Measurements from ENCODE around the gene PADI4.

The PADI4 gene

GRCh38 chr1:17286646-17287045 is 21.4 kb upstream of the PADI4 start:
- DNase-seq (ENCODE audit: low read depth) = no peak

GRCh38 chr1:17287130-17287776 is 20.7 kb upstream of the PADI4 start:
- peak; percentile 50 for DNase-seq (ENCODE audit: low read depth)

GRCh38 chr1:17289721-17290120 is 18.3 kb upstream of the PADI4 start:
- DNase-seq (ENCODE audit: low read depth) = peak; percentile 3

GRCh38 chr1:17290553-17290952 is 17.4 kb upstream of the PADI4 start:
- no peak for DNase-seq (ENCODE audit: low read depth)

GRCh38 chr1:17292299-17293160 is 15.5 kb upstream of the PADI4 start:
- no peak for DNase-seq (ENCODE audit: low read depth)

- DNase-seq (ENCODE audit: low read depth) = no peak
Measured at GRCh38 chr1:17293681-17294425, 14.1 kb upstream of the PADI4 start.

GRCh38 chr1:17295292-17295691 is 12.7 kb upstream of the PADI4 start:
- no peak for DNase-seq (ENCODE audit: low read depth)

- DNase-seq (ENCODE audit: low read depth) = no peak
Measured at GRCh38 chr1:17296086-17296485, 11.9 kb upstream of the PADI4 start.

- no peak for DNase-seq (ENCODE audit: low read depth)
Measured at GRCh38 chr1:17297991-17298390, 10.0 kb upstream of the PADI4 start.

GRCh38 chr1:17301767-17302166 is 6.2 kb upstream of the PADI4 start:
- DNase-seq (ENCODE audit: low read depth) = no peak

- DNase-seq (ENCODE audit: low read depth) = no peak
Measured at GRCh38 chr1:17304151-17304825, 3.7 kb upstream of the PADI4 start.

GRCh38 chr1:17304826-17305175 is 3.2 kb upstream of the PADI4 start:
- DNase-seq (ENCODE audit: low read depth) = no peak

GRCh38 chr1:17305576-17306095 is 2.4 kb upstream of the PADI4 start:
- no peak for DNase-seq (ENCODE audit: low read depth)

- no peak for DNase-seq (ENCODE audit: low read depth)
Measured at GRCh38 chr1:17306407-17306806, 1.6 kb upstream of the PADI4 start.

- no peak for DNase-seq (ENCODE audit: low read depth)
Measured at GRCh38 chr1:17306921-17307320, 1.1 kb upstream of the PADI4 start.

GRCh38 chr1:17307329-17307728 is 668 bp upstream of the PADI4 start:
- no peak for DNase-seq (ENCODE audit: low read depth)

- DNase-seq (ENCODE audit: low read depth) = no peak
Measured at GRCh38 chr1:17308593-17308992, 596 bp downstream of the PADI4 start.

- DNase-seq (ENCODE audit: low read depth) = no peak
Measured at GRCh38 chr1:17309426-17310067, 1.6 kb downstream of the PADI4 start.

- no peak for DNase-seq (ENCODE audit: low read depth)
Measured at GRCh38 chr1:17310068-17310640, 2.2 kb downstream of the PADI4 start.

GRCh38 chr1:17313530-17314309 is 5.7 kb downstream of the PADI4 start:
- DNase-seq (ENCODE audit: low read depth) = no peak
